HepG2 (cell line): Measurements from ENCODE around the gene GPR62. TPM values are rescaled to one million over a fixed set of nuclear protein-coding genes. Genes with fewer than 3 reads are reported as not detected.

Experiments used
- AGO2 ChIP-seq: fragments of 200-400 bp; formaldehyde crosslinking; optimal IDR thresholded peaks from 2 replicates; pipeline ENCODE3; 2017; ENCODE audit warnings: mild to moderate bottlenecking, low read depth, low read length, moderate library complexity
- CEBPZ ChIP-seq: IDR thresholded peaks from 2 replicates; pipeline ENCODE4 v1.6.1; 2012; ENCODE audit warnings: low read length, improper control_type of control experiment
- IKZF1 ChIP-seq: fragments of 450-650 bp; IDR thresholded peaks from 2 replicates; pipeline ENCODE4 v1.7.1; 2016
- MIXL1 ChIP-seq: IDR thresholded peaks from 2 replicates; pipeline ENCODE4 v1.6.1; 2016
- MTERF4 ChIP-seq: sonication (generic); formaldehyde crosslinking; IDR thresholded peaks from 2 replicates; pipeline ENCODE4 v1.8.0; 2023; ENCODE audit warnings: mild to moderate bottlenecking, missing genetic modification reagents
- RNF2 ChIP-seq: fragments of 450-650 bp; conservative IDR thresholded peaks from 2 replicates; pipeline ENCODE4 v1.6.1; 2016; ENCODE audit warnings: low read depth
- SPEN ChIP-seq: sonication (generic); formaldehyde crosslinking; IDR thresholded peaks from 2 replicates; pipeline ENCODE4 v1.5.1; 2020; ENCODE audit warnings: low read depth, mild to moderate bottlenecking, missing genetic modification reagents
- TBX3 ChIP-seq: fragments of 450-650 bp; IDR thresholded peaks from 2 replicates; pipeline ENCODE4 v1.6.1; 2017; ENCODE audit warnings: antibody characterized with exemption, mild to moderate bottlenecking, inconsistent platforms, borderline replicate concordance
- TSC22D2 ChIP-seq: sonication (generic); formaldehyde crosslinking; IDR thresholded peaks from 2 replicates; pipeline ENCODE4 v1.5.1; 2020; ENCODE audit warnings: missing genetic modification reagents, mild to moderate bottlenecking, borderline replicate concordance
- ZMYM3 ChIP-seq: sonication (generic); formaldehyde crosslinking; IDR thresholded peaks from 2 replicates; pipeline ENCODE4 v1.5.1; 2020; ENCODE audit warnings: mild to moderate bottlenecking, missing genetic modification reagents
- ZNF280D ChIP-seq: sonication (generic); formaldehyde crosslinking; IDR thresholded peaks from 2 replicates; pipeline ENCODE4 v1.5.1; 2020; ENCODE audit warnings: mild to moderate bottlenecking, missing genetic modification reagents
- ZNF3 ChIP-seq: IDR thresholded peaks from 2 replicates; pipeline ENCODE4 v1.7.0; 2017; ENCODE audit warnings: inconsistent platforms
- ZNF563 ChIP-seq: sonication (generic); formaldehyde crosslinking; IDR thresholded peaks from 2 replicates; pipeline ENCODE4 v1.8.0; 2022; ENCODE audit warnings: mild to moderate bottlenecking, moderate library complexity, missing genetic modification reagents
- ZNF777 ChIP-seq: sonication (generic); formaldehyde crosslinking; IDR thresholded peaks from 2 replicates; pipeline ENCODE4 v1.4.0; 2020; ENCODE audit warnings: missing genetic modification reagents
- polyA plus RNA-seq, 8 experiments: library from polyadenylated mRNA; depleted of rRNA in 3 of 8; stranded (reverse) in 7 of 8; unstranded in 1 of 8; fragments of >200 nt; fragmentation: Illumina TruSeq in 4 of 8; extraction: Trizol in 4 of 8; gene quantifications; 2 replicates each; pipeline versions ENCODE4 v1.2.1 to v1.2.3, GENCODE V29; 2011 to 2016; ENCODE audit warnings: low read depth in 4 of 8, missing spikeins in 1 of 8, mixed read lengths in 1 of 8; ENCODE audit not compliant: insufficient read depth in 1 of 8
- total RNA-seq, 5 experiments: library from RNA; depleted of rRNA; stranded (reverse); fragments of >200 nt; fragmentation: Illumina TruSeq; extraction: Trizol; gene quantifications; 2 replicates each; pipeline ENCODE4 v1.2.3, GENCODE V29; 2016; ENCODE audit warnings: low read depth in 1 of 5
- TF ChIP-seq, protein P1 (sequence below): sonication (generic); formaldehyde crosslinking; IDR thresholded peaks from 2 replicates; pipeline ENCODE4 v1.9.0; 2021; ENCODE audit warnings: missing genetic modification reagents, borderline replicate concordance
- TF ChIP-seq, protein P2 (sequence below): sonication (generic); formaldehyde crosslinking; IDR thresholded peaks from 2 replicates; pipeline ENCODE4 v1.4.0; 2020; ENCODE audit warnings: missing genetic modification reagents, mild to moderate bottlenecking, borderline replicate concordance

GPR62 gene
- total and polyA plus RNA-seq, 2 of the 13 experiments (the other 11 are each of a cell fraction or from before 2014, with no cell fraction given): not detected

- TF ChIP-seq ZNF280D (CRISPR knock-in tag) (peak; percentile 16; the same call in 1 of the 2 replicates), SPEN (CRISPR knock-in tag) (peak; percentile 30; the same call in 1 of the 2 replicates), CEBPZ (no peak), MIXL1 (CRISPR knock-in tag) (no peak; the same call in none of the 2 replicates), RNF2 (peak; percentile 85; the same call in 1 of the 2 replicates), IKZF1 (no peak), TSC22D2 (CRISPR knock-in tag) (peak; percentile 46; the same call in 1 of the 2 replicates), MTERF4 (CRISPR knock-in tag) (peak; percentile 89), ZNF777 (CRISPR knock-in tag) (no peak), TBX3 (0 out of 2 replicates have a peak, but pooled peaks have one; percentile 41), ZMYM3 (peak; percentile 60; the same call in 1 of the 2 replicates), ZNF563 (peak; percentile 97; the same call in 1 of the 2 replicates), ZNF3 (CRISPR knock-in tag) (0 out of 2 replicates have a peak, but pooled peaks have one; percentile 39), AGO2 (peak; percentile 92)
- TF ChIP-seq, protein P1, sequence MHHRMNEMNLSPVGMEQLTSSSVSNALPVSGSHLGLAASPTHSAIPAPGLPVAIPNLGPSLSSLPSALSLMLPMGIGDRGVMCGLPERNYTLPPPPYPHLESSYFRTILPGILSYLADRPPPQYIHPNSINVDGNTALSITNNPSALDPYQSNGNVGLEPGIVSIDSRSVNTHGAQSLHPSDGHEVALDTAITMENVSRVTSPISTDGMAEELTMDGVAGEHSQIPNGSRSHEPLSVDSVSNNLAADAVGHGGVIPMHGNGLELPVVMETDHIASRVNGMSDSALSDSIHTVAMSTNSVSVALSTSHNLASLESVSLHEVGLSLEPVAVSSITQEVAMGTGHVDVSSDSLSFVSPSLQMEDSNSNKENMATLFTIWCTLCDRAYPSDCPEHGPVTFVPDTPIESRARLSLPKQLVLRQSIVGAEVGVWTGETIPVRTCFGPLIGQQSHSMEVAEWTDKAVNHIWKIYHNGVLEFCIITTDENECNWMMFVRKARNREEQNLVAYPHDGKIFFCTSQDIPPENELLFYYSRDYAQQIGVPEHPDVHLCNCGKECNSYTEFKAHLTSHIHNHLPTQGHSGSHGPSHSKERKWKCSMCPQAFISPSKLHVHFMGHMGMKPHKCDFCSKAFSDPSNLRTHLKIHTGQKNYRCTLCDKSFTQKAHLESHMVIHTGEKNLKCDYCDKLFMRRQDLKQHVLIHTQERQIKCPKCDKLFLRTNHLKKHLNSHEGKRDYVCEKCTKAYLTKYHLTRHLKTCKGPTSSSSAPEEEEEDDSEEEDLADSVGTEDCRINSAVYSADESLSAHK (CRISPR knock-in tag): no peak
- TF ChIP-seq, protein P2, sequence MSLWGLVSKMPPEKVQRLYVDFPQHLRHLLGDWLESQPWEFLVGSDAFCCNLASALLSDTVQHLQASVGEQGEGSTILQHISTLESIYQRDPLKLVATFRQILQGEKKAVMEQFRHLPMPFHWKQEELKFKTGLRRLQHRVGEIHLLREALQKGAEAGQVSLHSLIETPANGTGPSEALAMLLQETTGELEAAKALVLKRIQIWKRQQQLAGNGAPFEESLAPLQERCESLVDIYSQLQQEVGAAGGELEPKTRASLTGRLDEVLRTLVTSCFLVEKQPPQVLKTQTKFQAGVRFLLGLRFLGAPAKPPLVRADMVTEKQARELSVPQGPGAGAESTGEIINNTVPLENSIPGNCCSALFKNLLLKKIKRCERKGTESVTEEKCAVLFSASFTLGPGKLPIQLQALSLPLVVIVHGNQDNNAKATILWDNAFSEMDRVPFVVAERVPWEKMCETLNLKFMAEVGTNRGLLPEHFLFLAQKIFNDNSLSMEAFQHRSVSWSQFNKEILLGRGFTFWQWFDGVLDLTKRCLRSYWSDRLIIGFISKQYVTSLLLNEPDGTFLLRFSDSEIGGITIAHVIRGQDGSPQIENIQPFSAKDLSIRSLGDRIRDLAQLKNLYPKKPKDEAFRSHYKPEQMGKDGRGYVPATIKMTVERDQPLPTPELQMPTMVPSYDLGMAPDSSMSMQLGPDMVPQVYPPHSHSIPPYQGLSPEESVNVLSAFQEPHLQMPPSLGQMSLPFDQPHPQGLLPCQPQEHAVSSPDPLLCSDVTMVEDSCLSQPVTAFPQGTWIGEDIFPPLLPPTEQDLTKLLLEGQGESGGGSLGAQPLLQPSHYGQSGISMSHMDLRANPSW (CRISPR knock-in tag): no peak
Measured at GRCh38 chr3:51941798-51942602, 13.2 kb upstream of the GPR62 start, which contains the start of the genes PARP3 and RRP9 (continued).
